ENCODE results near the gene EID2B.

- TF ChIP-seq POLR2A (IDR thresholded peaks at IDR 0.05) (no peak), CTCF (IDR thresholded peaks at IDR 0.05) (peak; percentile 57 to 91 (median 86))
Measured at GRCh38 chr19:39502640-39503417, 29.8 kb downstream of the EID2B start.
